ENCODE measurements around the gene TRIM54. TPM values are rescaled to one million over a fixed set of nuclear protein-coding genes. Genes with fewer than 3 reads are reported as not detected.

The TRIM54 gene
- total RNA-seq, 4 donors from 2014 or later = 0.21 to 2.7 (median 1.3) TPM

GRCh38 chr2:27306136-27306535 lies 23.9 kb downstream of the TRIM54 start:
- peaks cover 0 to 46% of the 10 kb centered on the region in 2 donors for H3K27me3 ChIP-seq
- 34 to 42% methylated on average over 16 to 22 of the region's 26 CpGs for WGBS, 2 donors
- H3K36me3 ChIP-seq = peaks cover 0 to 36% (median 0%) of the 10 kb centered on the region in 3 donors
- no peaks in the 10 kb centered on the region for H3K9me3 ChIP-seq
- no peak for TF ChIP-seq CTCF (IDR thresholded peaks at IDR 0.05)
- no peak for TF ChIP-seq EP300 (IDR thresholded peaks at IDR 0.05)
- TF ChIP-seq POLR2A (IDR thresholded peaks at IDR 0.05) = no peak
- H3K4me1 ChIP-seq = peaks cover 0 to 32% (median 12%) of the 10 kb centered on the region in 4 donors
- no peak for DNase-seq (ENCODE audit: low spot score in 2 of 2)
- no peak overlapping the region for H3K4me3 ChIP-seq
- no peak overlapping the region for H3K27ac ChIP-seq

DNA sequence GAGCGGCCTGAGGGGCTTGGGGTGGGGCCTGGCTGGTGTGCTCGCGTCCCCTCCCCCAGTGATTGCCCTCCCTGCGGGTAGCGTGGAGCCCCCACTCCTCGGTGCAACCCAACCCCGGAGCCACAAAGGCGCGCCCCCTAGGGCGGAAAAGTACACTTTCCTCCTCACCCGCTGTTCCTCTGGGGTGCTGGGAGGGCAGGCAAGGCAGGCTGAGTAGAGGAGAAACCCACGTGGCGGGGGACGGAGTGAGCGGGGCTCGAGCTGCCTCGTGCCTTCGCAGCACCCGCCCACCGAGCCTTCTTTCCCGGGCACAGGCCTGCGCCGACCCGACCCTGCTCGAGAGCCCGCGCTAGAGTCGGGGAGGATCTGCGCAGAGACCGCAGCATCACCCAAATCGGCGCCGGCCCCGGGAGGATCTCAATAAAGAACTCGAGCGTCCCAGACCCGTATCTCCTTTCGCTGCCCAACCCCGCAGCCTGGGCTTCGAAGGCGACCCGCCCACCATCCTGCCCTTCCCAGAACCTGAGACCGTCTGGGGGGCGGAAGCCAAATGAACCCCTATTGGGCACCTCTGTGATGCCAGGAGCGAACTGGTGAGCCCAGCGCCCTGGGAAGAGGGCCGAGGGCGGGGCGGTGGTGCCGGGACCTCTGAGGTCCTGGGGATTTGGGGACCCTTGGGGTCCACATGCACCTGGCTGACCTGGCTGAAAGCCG lies 24.5 kb downstream of the TRIM54 start:
- TF ChIP-seq POLR2A (IDR thresholded peaks at IDR 0.05) = no peak
- TF ChIP-seq CTCF (IDR thresholded peaks at IDR 0.05) = no peak
- TF ChIP-seq EP300 (IDR thresholded peaks at IDR 0.05) = no peak
- H3K36me3 ChIP-seq = peaks cover 0 to 42% (median 0%) of the 10 kb centered on the region in 3 donors
- WGBS, 2 donors = 4 to 5% methylated on average over 29 to 49 of the region's 51 CpGs
- H3K4me1 ChIP-seq = peaks cover 0 to 32% (median 12%) of the 10 kb centered on the region in 4 donors
- no peak for DNase-seq (ENCODE audit: low spot score in 2 of 2)
- no peaks in the 10 kb centered on the region for H3K9me3 ChIP-seq
- H3K27ac ChIP-seq = no peak overlapping the region
- H3K27me3 ChIP-seq = peaks cover 0 to 46% of the 10 kb centered on the region in 2 donors
- H3K4me3 ChIP-seq = no peak overlapping the region

DNA sequence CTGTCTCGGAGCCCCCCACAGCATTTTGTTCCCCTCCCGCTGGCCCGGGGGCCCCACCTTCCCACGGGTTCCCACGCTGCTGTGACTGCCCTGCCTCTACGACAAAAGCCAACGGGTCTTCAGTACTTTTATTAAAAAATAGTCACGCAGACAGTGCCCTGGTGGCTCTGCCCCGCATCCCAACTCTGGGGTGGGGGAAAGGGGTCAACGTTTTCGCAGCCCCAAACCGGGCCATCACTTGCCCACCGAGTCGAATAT lies 25.0 kb downstream of the TRIM54 start:
- Histone ChIP-seq H3K27ac (no peak overlapping the region), H3K27me3 (peaks cover 0 to 46% of the 10 kb centered on the region in 2 donors), H3K4me1 (peaks cover 0 to 32% (median 12%) of the 10 kb centered on the region in 4 donors), H3K36me3 (peaks cover 0 to 47% (median 0%) of the 10 kb centered on the region in 3 donors), H3K9me3 (no peaks in the 10 kb centered on the region), H3K4me3 (no peak overlapping the region)
- no peak for TF ChIP-seq CTCF (IDR thresholded peaks at IDR 0.05)
- TF ChIP-seq EP300 (IDR thresholded peaks at IDR 0.05) = no peak
- TF ChIP-seq POLR2A (IDR thresholded peaks at IDR 0.05) = no peak
- no peak for DNase-seq (ENCODE audit: low spot score in 2 of 2)
- WGBS, 2 donors = 10 to 11% methylated on average over 14 of the region's 14 CpGs

- H3K4me3 ChIP-seq = no peak overlapping the region
- DNase-seq (ENCODE audit: low spot score in 2 of 2) = no peak
- no peaks in the 10 kb centered on the region for H3K9me3 ChIP-seq
- H3K4me1 ChIP-seq = peaks cover 0 to 31% (median 12%) of the 10 kb centered on the region in 4 donors
- TF ChIP-seq CTCF (IDR thresholded peaks at IDR 0.05) (no peak), POLR2A (IDR thresholded peaks at IDR 0.05) (no peak)
- H3K36me3 ChIP-seq = peaks cover 0 to 52% (median 0%) of the 10 kb centered on the region in 3 donors
- WGBS, 2 donors = 12 to 17% methylated on average over 39 to 61 of the region's 75 CpGs
- H3K27me3 ChIP-seq = peaks cover 0 to 46% of the 10 kb centered on the region in 2 donors
- no peak overlapping the region for H3K27ac ChIP-seq
These were observed 25.5 kb downstream of the TRIM54 start for GRCh38 chr2:27307545-27308358.

DNA sequence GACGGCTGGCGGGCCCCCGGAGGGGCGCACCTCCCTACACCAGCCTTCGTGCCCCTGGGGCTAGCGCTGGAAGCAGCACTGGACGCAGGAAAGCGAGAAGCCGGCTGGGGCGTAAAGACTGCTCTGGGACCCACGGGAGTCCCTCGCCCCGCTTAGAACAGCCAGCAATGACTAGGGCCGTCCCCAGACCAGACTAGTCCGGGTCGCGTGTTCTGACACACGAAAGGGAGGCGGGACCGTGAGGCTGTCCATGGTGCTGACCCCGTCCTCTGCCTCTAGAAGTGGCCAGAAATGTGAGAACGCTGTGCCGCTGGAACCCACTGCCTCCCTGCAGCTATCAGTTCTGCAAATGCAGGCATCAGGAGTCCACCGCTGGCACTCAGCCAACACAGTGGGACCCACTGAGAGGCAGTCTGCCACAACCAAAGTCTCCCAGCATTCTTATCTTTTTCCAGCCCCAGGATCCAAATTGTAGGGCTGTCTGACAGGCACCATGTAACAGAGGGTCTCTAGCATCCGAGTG lies 26.2 kb downstream of the TRIM54 start, which contains the start of gene UCN:
UCN (minus strand) TSS at position 87 of the 523 bp plus-strand sequence. CDS start 550 bp downstream, outside the sequence.
- Histone ChIP-seq H3K9me3 (no peaks in the 10 kb centered on the region), H3K27me3 (peaks cover 0 to 46% of the 10 kb centered on the region in 2 donors), H3K36me3 (peaks cover 0 to 57% (median 0%) of the 10 kb centered on the region in 3 donors), H3K4me3 (no peak within 1 kb of the TSS), H3K27ac (no peak within 1 kb of the TSS), H3K4me1 (peaks cover 0 to 24% (median 12%) of the 10 kb centered on the region in 4 donors)
- 34 to 41% methylated on average over 15 to 23 of the region's 25 CpGs for WGBS, 2 donors
- DNase-seq (ENCODE audit: low spot score in 2 of 2) = no peak
- TF ChIP-seq EP300 (IDR thresholded peaks at IDR 0.05) = no peak
- no peak for TF ChIP-seq CTCF (IDR thresholded peaks at IDR 0.05)

Data from tibial nerve (tissue), 4 donors.